Nephron (organoid): ENCODE results near the gene TWIST1.

Experiments used
- H3K27ac Mint-ChIP-seq, 3 experiments: 2 replicates each; pipeline ENCODE4 v1.8.0; 2020; ENCODE audit warnings: mixed read lengths in 3 of 3, mild to moderate bottlenecking in 2 of 3, moderate library complexity in 1 of 3
- H3K27me3 Mint-ChIP-seq: 2 replicates; pipeline ENCODE4 v1.8.0; 2021; ENCODE audit warnings: low read depth, mild to moderate bottlenecking, moderate library complexity, mixed read lengths
- H3K36me3 Mint-ChIP-seq: 2 replicates; pipeline ENCODE4 v1.8.0; 2020; ENCODE audit warnings: low read depth, mixed read lengths
- H3K4me1 Mint-ChIP-seq: 2 replicates; pipeline ENCODE4 v1.8.0; 2020; ENCODE audit warnings: mixed read lengths
- H3K4me3 Mint-ChIP-seq, 3 experiments: 2 replicates each; pipeline ENCODE4 v1.8.0; 2020; ENCODE audit warnings: mild to moderate bottlenecking in 3 of 3, mixed read lengths in 3 of 3, moderate library complexity in 2 of 3
- H3K9me3 Mint-ChIP-seq: 2 replicates; pipeline ENCODE4 v1.8.0; 2020; ENCODE audit warnings: mixed read lengths
- TF ChIP-seq, protein P1 (sequence below), 3 experiments: fragments of 200-600 bp; sonication (generic); IDR thresholded peaks; one replicate each; pipeline ENCODE4 v1.5.0; 2021; ENCODE audit warnings: antibody characterized with exemption in 3 of 3; ENCODE audit not compliant: unreplicated experiment in 3 of 3

TWIST1 gene

DNA sequence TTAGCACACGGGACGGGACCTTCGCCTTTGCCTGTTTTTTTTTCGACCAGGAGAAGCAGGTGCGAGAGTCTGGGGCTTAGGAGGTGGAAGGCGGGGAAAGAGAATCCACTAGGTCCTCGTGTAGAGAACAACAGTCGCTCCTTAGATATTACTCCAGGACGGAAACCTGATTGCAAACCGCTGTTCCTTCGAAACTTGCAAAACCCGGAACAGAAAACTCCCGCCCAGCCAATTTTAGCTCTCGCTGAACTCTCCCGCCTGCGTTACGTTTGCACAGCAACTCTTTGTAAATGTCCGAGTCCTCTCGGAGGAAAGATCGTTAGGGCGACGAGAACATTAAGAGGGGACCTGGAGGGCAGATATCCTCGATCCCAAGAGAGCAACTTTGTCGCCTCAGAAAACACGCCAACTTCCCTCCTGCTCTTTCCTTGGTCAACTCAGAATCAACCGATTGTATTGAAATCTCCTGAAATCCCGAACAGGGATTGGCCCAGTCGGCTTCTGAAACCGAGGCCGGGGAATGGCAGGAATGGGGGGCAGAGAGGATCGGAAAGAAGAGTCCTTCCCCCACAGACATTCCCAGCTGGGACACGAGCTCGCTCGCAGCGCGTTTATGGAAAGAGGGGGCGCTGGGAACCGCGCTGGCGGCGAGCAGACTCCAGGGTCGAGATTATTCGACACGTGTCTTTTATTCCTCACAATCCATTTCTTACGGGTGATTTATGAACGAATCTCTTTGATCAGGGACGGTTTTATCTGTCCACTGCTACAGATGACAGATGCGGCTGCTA, 9.9 kb downstream of the TWIST1 start:
- H3K9me3 Mint-ChIP-seq: no peaks in the 10 kb centered on the region
- H3K4me3 Mint-ChIP-seq: peak overlapping the region; percentile 83 to 86 (median 86)

DNA sequence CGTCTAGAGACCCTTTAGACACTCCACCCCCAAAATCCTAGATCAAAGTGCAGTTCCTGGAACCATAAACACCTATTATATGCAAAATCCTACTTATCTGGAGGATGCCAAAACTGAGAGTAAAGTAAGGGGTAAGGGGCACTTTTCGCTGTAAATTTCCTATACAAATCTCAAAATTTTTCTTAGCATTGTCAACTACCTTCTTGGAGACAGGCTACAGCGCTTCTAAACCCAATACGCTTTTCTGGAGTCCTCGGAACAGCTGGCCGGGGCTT, 10.4 kb downstream of the TWIST1 start:
- H3K4me3 Mint-ChIP-seq: peak overlapping the region; percentile 83 to 86 (median 86)
- peaks cover 3% of the 10 kb centered on the region for H3K36me3 Mint-ChIP-seq
- H3K9me3 Mint-ChIP-seq: no peaks in the 10 kb centered on the region
- peaks cover 95% of the 10 kb centered on the region for H3K27me3 Mint-ChIP-seq
- peaks cover 58% of the 10 kb centered on the region for H3K4me1 Mint-ChIP-seq
- TF ChIP-seq, protein P1, sequence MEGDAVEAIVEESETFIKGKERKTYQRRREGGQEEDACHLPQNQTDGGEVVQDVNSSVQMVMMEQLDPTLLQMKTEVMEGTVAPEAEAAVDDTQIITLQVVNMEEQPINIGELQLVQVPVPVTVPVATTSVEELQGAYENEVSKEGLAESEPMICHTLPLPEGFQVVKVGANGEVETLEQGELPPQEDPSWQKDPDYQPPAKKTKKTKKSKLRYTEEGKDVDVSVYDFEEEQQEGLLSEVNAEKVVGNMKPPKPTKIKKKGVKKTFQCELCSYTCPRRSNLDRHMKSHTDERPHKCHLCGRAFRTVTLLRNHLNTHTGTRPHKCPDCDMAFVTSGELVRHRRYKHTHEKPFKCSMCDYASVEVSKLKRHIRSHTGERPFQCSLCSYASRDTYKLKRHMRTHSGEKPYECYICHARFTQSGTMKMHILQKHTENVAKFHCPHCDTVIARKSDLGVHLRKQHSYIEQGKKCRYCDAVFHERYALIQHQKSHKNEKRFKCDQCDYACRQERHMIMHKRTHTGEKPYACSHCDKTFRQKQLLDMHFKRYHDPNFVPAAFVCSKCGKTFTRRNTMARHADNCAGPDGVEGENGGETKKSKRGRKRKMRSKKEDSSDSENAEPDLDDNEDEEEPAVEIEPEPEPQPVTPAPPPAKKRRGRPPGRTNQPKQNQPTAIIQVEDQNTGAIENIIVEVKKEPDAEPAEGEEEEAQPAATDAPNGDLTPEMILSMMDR (IDR thresholded peaks at IDR 0.05; ENCODE audit: unreplicated experiment in 3 of 3): no peak
- H3K27ac Mint-ChIP-seq: peak overlapping the region; percentile 62 to 71 (median 63)

More for the DNA sequence above, 9.9 kb downstream of the TWIST1 start:
- Mint-ChIP-seq H3K27me3 (peaks cover 97% of the 10 kb centered on the region), H3K4me1 (peaks cover 59% of the 10 kb centered on the region), H3K36me3 (peaks cover 3% of the 10 kb centered on the region), H3K27ac (peak overlapping the region; percentile 62 to 71 (median 63))
- TF ChIP-seq, protein P1 (IDR thresholded peaks at IDR 0.05; ENCODE audit: unreplicated experiment in 3 of 3): no peak

DNA sequence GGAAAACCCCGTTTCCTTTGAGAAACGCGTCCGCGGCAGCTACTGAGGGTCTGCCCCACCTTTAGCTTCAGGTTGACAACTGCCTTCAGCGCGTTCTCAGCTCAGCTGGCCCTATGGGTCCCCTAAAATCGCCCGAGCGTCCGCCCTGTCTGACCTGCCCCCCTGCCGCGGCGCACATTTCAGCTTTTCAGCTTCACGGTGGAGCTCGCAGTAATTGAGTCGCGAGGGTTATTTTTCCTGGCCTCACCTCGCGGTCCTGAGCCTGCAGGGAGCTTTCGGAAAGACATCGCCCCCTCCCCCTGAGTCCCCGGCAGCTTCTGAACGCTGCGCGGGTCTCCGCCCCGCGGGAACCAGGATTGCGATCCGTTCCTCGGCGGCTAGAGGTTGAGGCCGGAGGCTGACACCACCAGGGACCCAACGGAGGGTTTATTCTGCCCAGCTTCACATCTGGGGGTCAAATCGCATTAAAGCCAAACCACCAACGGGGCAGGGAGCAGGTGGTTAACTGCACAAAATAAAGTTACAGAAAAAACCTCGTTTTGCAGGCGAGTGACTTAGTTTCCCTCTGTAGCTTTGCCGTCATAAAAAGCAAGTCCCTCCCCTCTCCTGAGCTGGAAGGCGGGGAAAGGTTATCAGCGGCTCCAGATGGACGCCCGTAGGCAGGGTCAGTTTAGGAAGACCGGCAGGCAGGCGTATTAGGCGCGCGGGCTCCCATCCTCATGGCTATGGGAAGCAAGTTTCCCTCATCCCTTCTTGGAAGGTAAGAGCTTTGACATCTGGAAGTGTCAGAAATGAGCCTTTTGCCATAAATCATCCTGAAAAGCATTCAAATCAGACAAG, 11.0 kb downstream of the TWIST1 start:
- peak overlapping the region; percentile 83 to 86 (median 86) for H3K4me3 Mint-ChIP-seq
- no peaks in the 10 kb centered on the region for H3K36me3 Mint-ChIP-seq
- no peaks in the 10 kb centered on the region for H3K9me3 Mint-ChIP-seq
- peaks cover 89% of the 10 kb centered on the region for H3K27me3 Mint-ChIP-seq
- H3K27ac Mint-ChIP-seq: peak overlapping the region; percentile 63 to 71 (median 65)
- peaks cover 52% of the 10 kb centered on the region for H3K4me1 Mint-ChIP-seq
- TF ChIP-seq, protein P1 (IDR thresholded peaks at IDR 0.05; ENCODE audit: unreplicated experiment in 3 of 3): no peak

DNA sequence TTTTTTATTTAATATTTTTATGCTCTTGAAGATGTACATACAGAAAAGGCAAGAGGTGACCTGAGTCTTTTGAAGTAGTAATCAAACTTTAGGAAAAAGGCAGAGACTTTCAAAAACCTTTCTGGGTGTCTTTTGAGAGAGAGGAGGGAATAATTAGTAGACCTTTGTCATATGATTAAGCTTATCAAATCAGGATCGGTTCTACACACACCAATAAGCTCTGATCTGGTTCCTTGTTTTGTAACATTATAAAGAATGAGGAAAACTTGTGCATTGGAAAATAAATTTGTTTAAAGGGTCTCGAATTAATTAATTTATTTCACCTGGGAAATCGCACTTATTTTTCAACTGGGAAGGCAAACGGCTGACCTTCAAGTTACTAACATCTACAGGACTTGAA, 11.9 kb downstream of the TWIST1 start:
- Mint-ChIP-seq H3K4me1 (peaks cover 46% of the 10 kb centered on the region), H3K9me3 (no peaks in the 10 kb centered on the region), H3K4me3 (peak overlapping the region; percentile 83 to 86 (median 86)), H3K36me3 (no peaks in the 10 kb centered on the region), H3K27me3 (peaks cover 80% of the 10 kb centered on the region), H3K27ac (peak overlapping the region in 1 of 3 experiments; percentile 4)
- TF ChIP-seq, protein P1 (IDR thresholded peaks at IDR 0.05; ENCODE audit: unreplicated experiment in 3 of 3): no peak

DNA sequence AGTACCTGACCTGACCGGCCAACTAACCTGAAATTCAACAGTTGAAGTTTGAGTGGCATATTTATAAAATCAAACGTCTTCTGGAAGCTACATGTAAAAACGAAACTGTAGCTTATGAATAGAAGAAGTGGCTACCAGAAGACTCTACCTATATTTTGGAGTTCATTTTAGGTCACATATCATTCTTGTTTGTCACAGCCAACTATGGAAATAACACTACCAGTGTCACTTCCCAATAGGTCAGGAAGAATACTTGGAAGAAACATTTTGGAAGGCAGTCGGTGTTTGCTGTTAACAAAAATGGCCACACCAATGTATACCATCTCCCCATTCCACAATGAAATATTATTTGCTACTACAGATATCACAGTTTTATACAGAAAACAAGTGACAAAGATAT, 12.6 kb downstream of the TWIST1 start:
- Mint-ChIP-seq H3K27ac (no peak overlapping the region), H3K4me1 (peaks cover 42% of the 10 kb centered on the region), H3K27me3 (peaks cover 73% of the 10 kb centered on the region), H3K36me3 (no peaks in the 10 kb centered on the region), H3K4me3 (peak overlapping the region in 1 of 3 experiments; percentile 34), H3K9me3 (no peaks in the 10 kb centered on the region)
- TF ChIP-seq, protein P1 (IDR thresholded peaks at IDR 0.05; ENCODE audit: unreplicated experiment in 3 of 3): no peak
